Thyroid gland (tissue), 4 donors: Measurements from ENCODE around the gene GNG14.

Experiments used
- POLR2A ChIP-seq, 2 donors: fragments of 450-650 bp; IDR thresholded peaks; one replicate each; pipeline ENCODE4 v1.6.1; 2017; ENCODE audit warnings: antibody characterized with exemption in 2 of 2, mild to moderate bottlenecking in 2 of 2, moderate library complexity in 1 of 2
- TF ChIP-seq, protein P1 (sequence below), 6 experiments: fragments of 200-600 bp in 3 of 6; fragments of 450-650 bp in 3 of 6; sonication (generic) in 3 of 6; IDR thresholded peaks; one replicate each; pipeline ENCODE4 v1.5.1; 2016 to 2019; ENCODE audit warnings: antibody characterized with exemption in 6 of 6, mild to moderate bottlenecking in 2 of 6, inconsistent platforms in 1 of 6, moderate library complexity in 1 of 6

DNA sequence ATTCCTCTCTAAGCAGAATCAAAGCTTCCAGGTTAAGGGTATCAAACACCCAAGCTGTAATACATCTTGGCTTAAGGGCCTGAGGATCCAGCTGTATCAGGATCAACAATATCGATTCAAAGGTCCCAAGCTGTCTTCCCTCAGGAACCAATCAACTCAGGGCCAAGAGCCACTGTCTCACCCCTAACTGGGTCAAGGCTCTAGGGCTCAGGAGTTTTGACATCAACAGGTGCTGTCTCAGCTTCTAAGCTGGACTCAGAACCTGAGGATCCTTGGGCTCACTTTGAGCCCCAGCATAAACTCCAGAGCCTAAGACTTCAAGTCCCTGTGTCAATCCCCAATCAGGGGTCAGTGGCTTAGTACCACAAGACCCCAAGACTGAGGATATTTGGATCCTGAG is 7.7 kb downstream of the GNG14 start:
- TF ChIP-seq, protein P1, sequence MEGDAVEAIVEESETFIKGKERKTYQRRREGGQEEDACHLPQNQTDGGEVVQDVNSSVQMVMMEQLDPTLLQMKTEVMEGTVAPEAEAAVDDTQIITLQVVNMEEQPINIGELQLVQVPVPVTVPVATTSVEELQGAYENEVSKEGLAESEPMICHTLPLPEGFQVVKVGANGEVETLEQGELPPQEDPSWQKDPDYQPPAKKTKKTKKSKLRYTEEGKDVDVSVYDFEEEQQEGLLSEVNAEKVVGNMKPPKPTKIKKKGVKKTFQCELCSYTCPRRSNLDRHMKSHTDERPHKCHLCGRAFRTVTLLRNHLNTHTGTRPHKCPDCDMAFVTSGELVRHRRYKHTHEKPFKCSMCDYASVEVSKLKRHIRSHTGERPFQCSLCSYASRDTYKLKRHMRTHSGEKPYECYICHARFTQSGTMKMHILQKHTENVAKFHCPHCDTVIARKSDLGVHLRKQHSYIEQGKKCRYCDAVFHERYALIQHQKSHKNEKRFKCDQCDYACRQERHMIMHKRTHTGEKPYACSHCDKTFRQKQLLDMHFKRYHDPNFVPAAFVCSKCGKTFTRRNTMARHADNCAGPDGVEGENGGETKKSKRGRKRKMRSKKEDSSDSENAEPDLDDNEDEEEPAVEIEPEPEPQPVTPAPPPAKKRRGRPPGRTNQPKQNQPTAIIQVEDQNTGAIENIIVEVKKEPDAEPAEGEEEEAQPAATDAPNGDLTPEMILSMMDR (IDR thresholded peaks at IDR 0.05): no peak
- TF ChIP-seq POLR2A (IDR thresholded peaks at IDR 0.05): no peak
